HG03442 (cell line): ENCODE measurements around the gene MTG2.

Experiments
- ATAC-seq: cut with Tn5 transposase; IDR thresholded peaks from one replicate; pipeline ENCODE4 v1.9.1; 2021; ENCODE audit warnings: mild to moderate bottlenecking, moderate library complexity; ENCODE audit not compliant: unreplicated experiment

The MTG2 gene

GRCh38 chr20:62182469-62183425, at the start of gene MTG2:
Gene MTG2, plus strand, starts transcription at chr20:62183028. Its CDS starts 10,393 bp downstream, at chr20:62193421.
- ATAC-seq, result peak; percentile 92

GRCh38 chr20:62133051-62133845, 49.6 kb upstream of the MTG2 start:
- no peak for ATAC-seq

GRCh38 chr20:62133864-62134263, 49.0 kb upstream of the MTG2 start:
- no peak for ATAC-seq

GRCh38 chr20:62134735-62135231, 48.0 kb upstream of the MTG2 start:
- no peak for ATAC-seq

GRCh38 chr20:62135573-62136266, 47.1 kb upstream of the MTG2 start:
- ATAC-seq, result no peak

GRCh38 chr20:62136283-62137091, 46.3 kb upstream of the MTG2 start:
- ATAC-seq, result no peak

- no peak for ATAC-seq
These were observed 45.8 kb upstream of the MTG2 start for GRCh38 chr20:62137092-62137384.

- ATAC-seq, result no peak
These were observed 45.2 kb upstream of the MTG2 start for GRCh38 chr20:62137478-62138203.

- ATAC-seq, result no peak
These were observed 44.7 kb upstream of the MTG2 start for GRCh38 chr20:62138204-62138543.

- no peak for ATAC-seq
These were observed 43.9 kb upstream of the MTG2 start for GRCh38 chr20:62138912-62139311.

- no peak for ATAC-seq
These were observed 43.2 kb upstream of the MTG2 start for GRCh38 chr20:62139636-62140035.

GRCh38 chr20:62141043-62141396, 41.8 kb upstream of the MTG2 start:
- ATAC-seq, result no peak

- ATAC-seq, result no peak
These were observed 41.2 kb upstream of the MTG2 start for GRCh38 chr20:62141397-62142251.

GRCh38 chr20:62142252-62143080, 40.4 kb upstream of the MTG2 start:
- peak; percentile 21 for ATAC-seq

GRCh38 chr20:62143081-62143956, 39.5 kb upstream of the MTG2 start, which contains the start of the genes PSMA7 and SS18L1:
Gene PSMA7, minus strand, starts transcription at chr20:62143394. Its CDS starts 91 bp downstream, at chr20:62143303.
Gene SS18L1, plus strand, starts transcription at chr20:62143769. Its CDS starts 52 bp downstream, at chr20:62143821.
- peak; percentile 68 for ATAC-seq

- peak; percentile 22 for ATAC-seq
These were observed 38.6 kb upstream of the MTG2 start for GRCh38 chr20:62143957-62144825.
